HG03159 (cell line): ENCODE measurements around the gene VKORC1L1.
"Not testable (repeated sequence)": the region's sequence is repeated elsewhere in the genome, so short reads cannot be mapped to it uniquely, and the experiment has no call there.

Experiments used
- ATAC-seq: cut with Tn5 transposase; IDR thresholded peaks from one replicate; pipeline ENCODE4 v1.9.1; 2021; ENCODE audit warnings: mild to moderate bottlenecking, moderate library complexity; ENCODE audit not compliant: unreplicated experiment

VKORC1L1 gene

DNA sequence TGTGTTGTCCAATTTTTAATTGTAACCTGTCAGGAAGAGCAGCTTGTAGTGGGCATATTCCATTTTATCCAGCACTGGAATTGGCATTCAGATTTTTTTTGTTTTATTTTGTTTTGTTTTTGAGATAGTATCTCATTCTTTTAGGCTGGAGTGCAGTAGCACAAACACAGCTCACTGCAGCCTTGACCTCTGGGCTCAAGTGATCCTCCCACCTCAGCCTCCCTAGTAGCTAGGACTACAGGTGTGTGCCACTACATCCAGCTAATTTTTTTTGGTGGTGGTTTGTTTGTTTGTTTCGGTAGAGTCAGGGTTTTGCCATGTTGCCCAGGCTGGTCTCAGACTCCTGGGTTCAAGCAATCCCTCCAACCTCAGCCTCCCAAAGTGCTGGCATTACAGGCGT is 64.4 kb downstream of the VKORC1L1 start:
- ATAC-seq, result no peak

GRCh38 chr7:65938336-65938895 is 65.5 kb downstream of the VKORC1L1 start:
- no peak for ATAC-seq

- not testable (repeated sequence) for ATAC-seq
These were observed 72.9 kb downstream of the VKORC1L1 start for GRCh38 chr7:65945787-65946186.

DNA sequence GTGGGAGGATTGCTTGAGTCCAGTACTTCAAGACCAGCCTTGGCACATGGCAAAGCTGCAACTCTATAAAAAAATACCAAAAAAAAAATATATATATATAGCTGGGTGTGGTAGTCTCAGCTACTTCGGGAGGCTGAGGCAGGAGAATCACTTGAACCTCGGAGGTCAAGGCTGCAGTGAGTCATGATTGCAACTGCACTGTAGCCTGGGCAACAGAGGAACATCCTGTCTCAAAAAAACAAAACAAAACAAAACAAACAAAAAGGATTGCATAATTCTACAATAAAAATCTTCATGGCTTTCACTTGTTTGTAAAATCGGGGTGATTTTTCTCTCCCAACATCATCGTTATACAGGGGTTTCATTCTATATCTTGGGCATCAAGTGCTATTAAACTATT is 74.0 kb downstream of the VKORC1L1 start:
- no peak for ATAC-seq

GRCh38 chr7:65951837-65952578 is 79.1 kb downstream of the VKORC1L1 start:
- no peak for ATAC-seq

GRCh38 chr7:65953001-65953720 is 80.3 kb downstream of the VKORC1L1 start:
- no peak for ATAC-seq

DNA sequence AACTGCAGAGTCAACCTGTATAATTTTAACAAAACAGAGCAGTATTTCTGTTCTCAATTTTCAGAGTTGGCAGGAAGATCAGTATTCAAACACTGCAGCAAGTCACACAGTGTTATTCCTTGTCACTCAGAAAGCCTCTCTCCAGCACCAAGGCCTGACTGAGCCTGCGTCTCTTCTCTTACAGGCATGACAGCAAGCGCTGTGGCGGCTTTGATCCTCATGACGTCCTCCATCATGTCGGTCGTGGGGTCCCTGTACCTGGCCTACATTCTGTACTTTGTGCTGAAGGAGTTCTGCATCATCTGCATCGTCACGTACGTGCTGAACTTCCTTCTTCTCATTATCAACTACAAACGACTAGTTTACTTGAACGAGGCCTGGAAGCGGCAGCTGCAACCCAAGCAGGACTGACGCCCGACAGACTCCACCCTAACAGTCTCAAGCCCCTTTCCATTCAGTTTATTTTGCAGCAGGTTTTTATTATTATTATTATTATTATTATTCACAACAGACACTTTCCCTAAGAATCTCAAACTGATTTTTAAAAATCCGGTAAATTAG is 81.1 kb downstream of the VKORC1L1 start:
- no peak for ATAC-seq

GRCh38 chr7:65955718-65956117 is 82.8 kb downstream of the VKORC1L1 start:
- ATAC-seq, result no peak

- no peak for ATAC-seq
These were observed 87.6 kb downstream of the VKORC1L1 start for GRCh38 chr7:65960351-65961074.

- ATAC-seq, result no peak
These were observed 89.2 kb downstream of the VKORC1L1 start for GRCh38 chr7:65962033-65962432.

DNA sequence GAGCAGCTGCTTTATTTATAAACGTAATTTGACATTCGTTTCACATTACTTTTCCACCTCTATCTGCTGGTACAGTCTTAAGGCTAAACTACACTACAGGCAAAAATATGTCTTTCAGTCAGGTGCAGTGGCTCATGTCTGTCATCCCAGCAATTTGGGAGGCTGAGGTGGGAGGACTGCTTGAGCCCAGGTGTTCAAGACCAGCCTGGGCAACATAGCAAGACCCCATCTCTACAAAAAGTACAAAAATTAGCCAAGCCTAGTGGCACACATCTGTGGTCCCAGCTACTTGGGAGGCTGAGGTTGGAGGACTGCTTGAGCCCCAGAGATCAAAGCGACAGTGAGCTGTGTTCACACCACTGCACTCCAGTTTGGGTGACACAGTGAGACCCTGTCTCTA is 91.8 kb downstream of the VKORC1L1 start:
- ATAC-seq, result not testable (repeated sequence)

DNA sequence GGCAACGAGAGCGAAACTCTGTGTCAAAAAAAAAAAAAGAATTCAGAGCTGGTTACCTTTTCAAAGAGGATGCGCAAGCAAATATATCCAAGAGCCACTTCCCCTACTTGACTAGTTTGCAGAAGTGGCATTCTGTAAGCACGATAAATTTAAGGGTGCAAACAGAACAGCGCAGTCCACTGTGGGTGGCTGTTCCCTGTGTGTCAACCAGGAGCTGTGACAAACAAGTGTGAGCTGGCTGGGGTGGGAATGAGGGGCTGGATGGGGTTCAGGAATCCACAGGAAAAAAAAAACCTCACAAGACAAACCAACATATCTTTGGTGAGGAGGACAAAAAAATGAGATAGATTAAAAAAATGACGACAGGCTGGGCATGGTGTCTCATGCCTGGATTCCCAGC is 93.3 kb downstream of the VKORC1L1 start:
- ATAC-seq, result no peak

DNA sequence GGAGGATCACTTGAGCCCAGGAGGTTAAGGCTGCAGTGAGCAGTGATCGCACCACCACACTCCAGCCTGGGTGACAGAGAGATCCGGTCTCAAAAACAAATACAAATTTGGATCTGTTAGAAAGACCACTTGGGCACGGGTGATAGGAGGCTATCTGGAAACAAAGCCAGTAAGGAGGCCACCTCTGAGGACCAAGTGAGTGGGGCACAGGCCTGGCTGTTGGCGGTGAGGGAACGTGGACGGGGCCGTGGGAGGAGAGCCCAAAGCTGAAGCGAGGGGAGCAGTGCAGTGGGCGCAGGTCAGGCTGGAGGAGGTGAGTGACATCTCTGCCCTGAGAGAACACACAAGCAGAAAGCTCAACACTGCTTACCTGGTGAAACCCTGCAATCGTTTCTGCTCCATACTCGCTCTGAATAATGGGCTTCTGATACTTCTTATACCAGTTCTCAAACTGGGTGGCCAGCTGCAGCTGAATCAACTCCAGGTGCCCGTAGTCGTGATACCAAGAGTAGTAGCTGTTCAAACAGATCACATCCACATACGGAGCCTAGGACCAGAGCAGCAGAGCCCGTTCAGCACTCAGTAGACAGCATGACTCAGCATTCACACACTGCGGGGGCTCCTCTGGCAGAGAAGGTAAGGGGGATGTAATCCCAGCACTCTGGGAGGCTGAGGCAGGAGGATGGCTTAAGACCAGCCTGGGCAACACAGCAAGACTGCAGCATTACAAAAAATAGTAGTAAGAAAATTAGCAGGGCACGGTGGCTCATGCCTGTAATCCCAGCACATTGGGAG is 94.7 kb downstream of the VKORC1L1 start:
- no peak for ATAC-seq

DNA sequence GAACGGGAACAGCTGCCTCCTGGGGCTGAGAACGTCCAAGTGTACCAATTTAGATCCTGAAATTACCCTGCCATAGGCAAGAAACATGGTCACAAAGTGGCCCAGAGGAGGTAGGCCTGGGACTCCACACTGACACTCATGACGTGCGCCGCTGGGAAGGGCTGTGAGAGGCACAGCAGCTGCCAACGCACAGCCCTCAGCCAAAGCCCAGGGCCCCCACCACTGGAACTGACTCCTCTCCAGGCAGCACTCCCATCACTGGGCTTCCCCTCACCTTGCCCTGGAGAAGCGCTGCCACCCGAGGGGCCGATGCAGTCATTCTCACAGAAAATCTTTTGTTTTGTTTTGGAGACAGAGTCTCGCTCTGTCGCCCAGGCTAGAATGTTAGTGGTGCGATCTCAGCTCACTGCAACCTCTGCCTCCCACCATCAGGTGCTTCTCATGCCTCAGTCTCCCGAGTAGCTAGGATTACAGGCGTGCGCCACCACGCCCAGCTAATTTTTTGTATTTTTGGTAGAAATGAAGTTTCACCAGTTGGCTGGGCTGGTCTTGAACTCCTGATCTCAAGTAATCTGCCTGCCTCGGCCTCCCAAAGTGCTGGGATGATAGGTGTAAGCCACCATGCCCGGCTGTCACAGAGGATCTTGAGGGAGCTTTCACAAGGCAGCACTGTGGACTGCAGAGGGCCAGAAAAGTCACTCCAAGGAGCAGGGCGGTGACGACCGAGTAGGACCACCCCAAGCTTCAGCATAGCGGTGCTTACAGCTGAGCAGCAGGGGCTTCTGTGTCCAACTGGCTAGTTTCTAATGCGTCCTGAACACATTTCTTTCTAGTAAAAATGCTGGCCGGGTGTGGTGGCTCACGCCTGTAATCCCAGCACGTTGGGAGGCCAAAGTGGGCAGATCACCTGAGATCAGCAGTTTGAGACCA is 95.6 kb downstream of the VKORC1L1 start:
- ATAC-seq, result no peak

DNA sequence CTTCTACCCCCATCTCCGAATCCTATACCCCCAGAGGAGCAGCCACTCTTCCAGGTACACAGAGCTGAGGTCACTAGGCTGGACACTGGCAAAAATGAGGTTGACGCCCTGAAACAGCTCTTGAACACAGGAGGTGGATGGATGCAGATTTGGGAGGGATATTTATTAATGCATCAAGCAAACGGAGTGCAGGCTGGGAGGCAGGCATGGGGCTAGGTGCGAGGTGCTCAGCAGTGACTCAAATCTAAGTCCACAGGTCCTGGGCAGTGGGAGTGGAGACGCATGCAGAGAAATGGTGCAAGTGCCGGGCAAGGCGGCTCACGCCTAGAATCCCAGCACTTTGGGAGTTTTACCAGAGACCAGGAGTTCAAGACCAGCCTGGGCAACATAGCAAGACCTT is 98.1 kb downstream of the VKORC1L1 start:
- no peak for ATAC-seq

DNA sequence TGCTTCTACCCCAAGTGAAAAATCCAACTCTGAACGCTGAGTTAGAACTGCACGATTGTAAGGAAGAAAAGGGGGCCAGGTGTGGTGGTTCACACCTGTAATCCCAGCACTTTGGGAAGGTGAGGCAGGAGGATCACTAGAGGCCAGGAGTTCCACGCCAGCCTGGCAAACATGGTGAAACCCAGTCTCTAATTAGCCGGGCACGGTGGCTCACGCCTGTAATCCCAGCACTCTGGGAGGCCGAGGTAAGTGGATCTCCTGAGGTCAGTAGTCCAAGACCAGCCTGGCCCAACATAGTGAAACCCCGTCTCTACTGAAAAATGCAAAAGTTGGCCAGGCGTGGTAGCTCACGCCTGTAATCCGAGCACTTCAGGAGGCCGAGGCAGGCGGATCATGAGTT is 100.1 kb downstream of the VKORC1L1 start:
- no peak for ATAC-seq

DNA sequence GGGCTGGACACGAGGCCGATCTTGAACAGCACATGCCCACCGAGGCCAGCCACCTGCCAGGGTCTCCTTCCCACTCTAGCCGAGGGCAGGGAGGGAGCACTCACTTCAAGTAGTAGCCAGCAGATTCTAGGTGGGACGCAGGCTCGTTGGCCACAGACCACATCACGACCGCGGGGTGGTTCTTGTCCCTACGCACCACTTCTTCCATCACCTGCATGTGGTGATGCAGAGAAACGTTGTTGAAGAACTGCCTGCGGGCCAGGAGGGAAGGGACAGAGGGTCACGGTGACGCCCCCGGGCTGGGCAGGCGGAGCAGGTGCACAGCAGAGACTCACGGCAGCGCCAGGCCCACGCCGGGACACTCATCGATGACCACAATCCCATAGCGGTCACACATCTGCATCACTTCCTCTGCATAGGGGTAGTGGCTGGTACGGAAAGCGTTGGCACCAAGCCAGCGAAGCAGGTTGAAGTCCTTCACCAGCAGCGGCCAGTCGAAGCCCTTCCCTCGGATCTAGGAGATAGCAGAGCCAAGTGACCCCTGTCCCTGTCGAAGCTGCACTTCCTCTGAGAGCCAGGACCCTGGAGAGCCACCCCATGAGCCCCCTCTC is 101.4 kb downstream of the VKORC1L1 start:
- ATAC-seq, result no peak

DNA sequence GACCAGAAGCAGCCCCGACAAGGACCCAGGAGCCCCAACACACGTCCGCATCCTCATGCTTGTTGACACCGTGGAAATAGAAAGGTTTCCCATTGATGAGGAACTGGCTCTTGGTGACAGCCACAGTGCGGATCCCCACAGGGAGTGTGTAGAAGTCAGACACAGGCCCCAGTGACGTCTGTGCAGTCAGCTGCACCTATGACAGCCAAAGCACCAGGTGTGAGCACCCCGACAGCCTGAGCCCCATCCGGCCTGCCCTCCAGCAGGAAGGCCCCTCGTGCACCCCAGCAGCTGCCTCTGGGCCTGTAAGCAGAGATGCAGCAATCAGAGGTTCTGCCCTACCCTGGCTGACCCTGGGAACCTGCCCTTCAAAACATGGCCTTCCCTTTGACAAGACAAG is 102.0 kb downstream of the VKORC1L1 start:
- no peak for ATAC-seq
